ENCODE data around the gene TMEM175.
"Not testable (repeated sequence)": the region's sequence is repeated elsewhere in the genome, so short reads cannot be mapped to it uniquely, and the experiment has no call there.

The TMEM175 gene

GRCh38 chr4:993111-994029 lies 61.1 kb downstream of the TMEM175 start, which contains the start of gene SLC26A1:
Gene SLC26A1 (minus strand): TSS chr4:993404. CDS start chr4:991703, 1,701 bp downstream.
- FAIRE-seq: no peak

GRCh38 chr4:995311-996026 lies 63.2 kb downstream of the TMEM175 start:
- no peak for FAIRE-seq

- FAIRE-seq: no peak
These were observed 64.1 kb downstream of the TMEM175 start for GRCh38 chr4:996030-996996.

- FAIRE-seq: no peak
These were observed 64.7 kb downstream of the TMEM175 start for GRCh38 chr4:996997-997374.

- FAIRE-seq: no peak
These were observed 65.3 kb downstream of the TMEM175 start for GRCh38 chr4:997375-998071.

- FAIRE-seq: no peak
These were observed 65.9 kb downstream of the TMEM175 start for GRCh38 chr4:998096-998691.

- not testable (repeated sequence) for FAIRE-seq
These were observed 67.1 kb downstream of the TMEM175 start for GRCh38 chr4:999240-999863.

GRCh38 chr4:999882-1000425 lies 67.7 kb downstream of the TMEM175 start:
- FAIRE-seq: no peak

- no peak for FAIRE-seq
These were observed 68.5 kb downstream of the TMEM175 start for GRCh38 chr4:1000686-1001260.

- no peak for FAIRE-seq
These were observed 69.4 kb downstream of the TMEM175 start for GRCh38 chr4:1001561-1002130.

GRCh38 chr4:1002131-1002630 lies 69.9 kb downstream of the TMEM175 start:
- no peak for FAIRE-seq

- no peak for FAIRE-seq
These were observed 70.5 kb downstream of the TMEM175 start for GRCh38 chr4:1002631-1003251.

- no peak for FAIRE-seq
These were observed 71.2 kb downstream of the TMEM175 start for GRCh38 chr4:1003271-1004070.

- FAIRE-seq: no peak
These were observed 71.8 kb downstream of the TMEM175 start for GRCh38 chr4:1004071-1004418.

- FAIRE-seq: no peak
These were observed 72.6 kb downstream of the TMEM175 start for GRCh38 chr4:1004557-1005485.

- FAIRE-seq: no peak
These were observed 74.6 kb downstream of the TMEM175 start for GRCh38 chr4:1006856-1007255.

Measured in TTC549 (cell line).